Prostate gland (tissue), 2 donors: ENCODE measurements around the gene OR8G5. TPM values are rescaled to one million over a fixed set of nuclear protein-coding genes. Genes with fewer than 3 reads are reported as not detected.

Experiments used
- DNase-seq: peaks from one replicate; pipeline ENCODE4 v3.0.0-alpha.2; 2019; ENCODE audit warnings: low spot score
- H3K27ac ChIP-seq, 2 donors: fragments of 200-600 bp; sonication (generic); 2 replicates each; pipeline ENCODE4 v1.5.1; 2017 to 2019
- H3K27me3 ChIP-seq: fragments of 200-600 bp; sonication (generic); replicated peaks from 2 replicates; pipeline ENCODE4 v1.5.1; 2019; ENCODE audit not compliant: insufficient read depth
- H3K36me3 ChIP-seq, 2 donors: fragments of 200-600 bp; sonication (generic); 1 replicate in 1 of 2; 2 replicates in 1 of 2; pipeline versions ENCODE4 v1.5.1 to v1.8.1; 2017 to 2019
- H3K4me1 ChIP-seq: fragments of 200-600 bp; sonication (generic); replicated peaks from 2 replicates; pipeline ENCODE4 v1.5.1; 2019
- H3K4me3 ChIP-seq, 2 donors: fragments of 200-600 bp; sonication (generic); 2 replicates each; pipeline ENCODE4 v1.5.1; 2017 to 2019
- H3K9me3 ChIP-seq: fragments of 200-600 bp; sonication (generic); 2 replicates; pipeline ENCODE4 v1.5.1; 2017
- CTCF ChIP-seq, 4 experiments: fragments of 200-600 bp in 2 of 4; fragments of 450-650 bp in 2 of 4; sonication (generic) in 2 of 4; IDR thresholded peaks; 1 replicate in 3 of 4; 2 replicates in 1 of 4; pipeline ENCODE4 v1.5.1; 2016 to 2019; ENCODE audit warnings: antibody characterized with exemption in 4 of 4, mild to moderate bottlenecking in 2 of 4, moderate library complexity in 2 of 4
- POLR2A ChIP-seq: fragments of 450-650 bp; IDR thresholded peaks from one replicate; pipeline ENCODE4 v1.6.1; 2016; ENCODE audit warnings: antibody characterized with exemption, mild to moderate bottlenecking
- POLR2AphosphoS5 ChIP-seq: sonication (generic); formaldehyde crosslinking; IDR thresholded peaks from one replicate; pipeline ENCODE4 v1.6.1; 2017; ENCODE audit warnings: antibody characterized with exemption
- WGBS: methylation state at CpG from one replicate; pipeline ENCODE4 v1.1.5; 2018; 5-methylcytosine and 5-hydroxymethylcytosine counted together
- intact Hi-C: fragments of 100-400 bp; cut with DNase I; formaldehyde crosslinking; loops from one replicate; pipeline ENCODE4 v1.14.2; 2022
- total RNA-seq, 2 donors: library from RNA; depleted of rRNA; stranded (reverse); fragments of >200 nt; gene quantifications; one replicate each; pipeline ENCODE4 v1.1.0, GENCODE V29; 2016

OR8G5 gene
- total RNA-seq, 2 donors from 2014 or later = 3.0 TPM; not detected in 1

- Histone ChIP-seq H3K27ac (no peak overlapping the region), H3K9me3 (no peaks in the 10 kb centered on the region), H3K4me3 (no peak overlapping the region), H3K27me3 (no peaks in the 10 kb centered on the region), H3K4me1 (no peaks in the 10 kb centered on the region), H3K36me3 (no peaks in the 10 kb centered on the region)
- DNase-seq = no peak
- TF ChIP-seq CTCF (IDR thresholded peaks at IDR 0.05) (no peak), POLR2A (no peak), POLR2AphosphoS5 (no peak)
- 23% methylated on average over 3 of the region's 3 CpGs for WGBS
- intact Hi-C loops = no loop called here
Measured at GRCh38 chr11:124302347-124303125, 46.4 kb downstream of the OR8G5 start.

GRCh38 chr11:124307093-124307492 lies 50.9 kb downstream of the OR8G5 start:
- intact Hi-C loops = no loop called here
- TF ChIP-seq POLR2A (no peak), CTCF (IDR thresholded peaks at IDR 0.05) (no peak), POLR2AphosphoS5 (no peak)
- Histone ChIP-seq H3K4me3 (no peak overlapping the region), H3K27ac (no peak overlapping the region), H3K27me3 (no peaks in the 10 kb centered on the region), H3K36me3 (no peaks in the 10 kb centered on the region), H3K4me1 (no peaks in the 10 kb centered on the region), H3K9me3 (no peaks in the 10 kb centered on the region)
- DNase-seq = no peak

GRCh38 chr11:124310721-124311120 lies 54.5 kb downstream of the OR8G5 start:
- intact Hi-C loops = no loop called here
- Histone ChIP-seq H3K36me3 (no peaks in the 10 kb centered on the region), H3K4me1 (no peaks in the 10 kb centered on the region), H3K9me3 (no peaks in the 10 kb centered on the region), H3K4me3 (no peak overlapping the region), H3K27me3 (no peaks in the 10 kb centered on the region), H3K27ac (no peak overlapping the region)
- TF ChIP-seq POLR2AphosphoS5 (no peak), CTCF (IDR thresholded peaks at IDR 0.05) (no peak), POLR2A (no peak)
- no peak for DNase-seq

- intact Hi-C loops = no loop called here
- DNase-seq = no peak
- Histone ChIP-seq H3K9me3 (no peaks in the 10 kb centered on the region), H3K4me1 (no peaks in the 10 kb centered on the region), H3K4me3 (no peak overlapping the region), H3K36me3 (no peaks in the 10 kb centered on the region), H3K27me3 (no peaks in the 10 kb centered on the region), H3K27ac (no peak overlapping the region)
- WGBS = 81% methylated on average over 5 of the region's 5 CpGs
- no peak for TF ChIP-seq CTCF (IDR thresholded peaks at IDR 0.05)
- TF ChIP-seq POLR2AphosphoS5 = no peak
Measured at GRCh38 chr11:124311269-124311668, 55.1 kb downstream of the OR8G5 start.

- TF ChIP-seq CTCF (IDR thresholded peaks at IDR 0.05) (no peak), POLR2A (no peak), POLR2AphosphoS5 (no peak)
- Histone ChIP-seq H3K4me1 (no peaks in the 10 kb centered on the region), H3K27me3 (no peaks in the 10 kb centered on the region), H3K27ac (no peak overlapping the region), H3K36me3 (no peaks in the 10 kb centered on the region), H3K9me3 (no peaks in the 10 kb centered on the region), H3K4me3 (no peak overlapping the region)
- no peak for DNase-seq
- intact Hi-C loops = no loop called here
Measured at GRCh38 chr11:124311670-124312069, 55.5 kb downstream of the OR8G5 start.
